M059J (cell line): ENCODE data around the gene RPL9. TPM values are rescaled to one million over a fixed set of nuclear protein-coding genes. Genes with fewer than 3 reads are reported as not detected.
"Not testable (repeated sequence)": the region's sequence is repeated elsewhere in the genome, so short reads cannot be mapped to it uniquely, and the experiment has no call there.

Experiments used
- DNase-seq: peaks from one replicate; pipeline ENCODE4 v3.0.0-alpha.2; 2012; ENCODE audit warnings: low read depth
- total RNA-seq: library from RNA; depleted of rRNA; stranded (reverse); fragments of >200 nt; shearing (Covaris generic); gene quantifications from 2 replicates; pipeline ENCODE4 v1.2.3, GENCODE V29; 2014

The RPL9 gene
- total RNA-seq, 1 experiment from 2014 or later: 1,320 TPM

DNA sequence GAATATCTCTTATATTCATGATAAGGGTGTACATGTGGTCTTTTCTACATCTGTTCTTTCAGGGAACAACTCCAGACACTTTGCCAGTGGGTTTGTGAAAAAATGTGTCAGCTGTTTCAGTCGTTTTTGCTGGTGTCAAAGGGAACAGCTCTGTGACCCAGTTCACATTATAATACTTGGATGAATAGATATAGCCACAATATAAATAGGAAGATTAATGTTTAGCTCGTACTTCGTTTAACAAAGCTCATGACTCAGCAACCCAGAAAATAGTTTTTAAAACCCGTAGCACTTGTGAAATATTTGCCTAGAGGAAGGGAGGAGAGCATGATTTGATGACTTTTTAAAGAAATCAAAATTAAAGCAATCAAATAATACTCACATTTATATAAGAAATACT, 8.0 kb upstream of the RPL9 start:
- DNase-seq: no peak

DNA sequence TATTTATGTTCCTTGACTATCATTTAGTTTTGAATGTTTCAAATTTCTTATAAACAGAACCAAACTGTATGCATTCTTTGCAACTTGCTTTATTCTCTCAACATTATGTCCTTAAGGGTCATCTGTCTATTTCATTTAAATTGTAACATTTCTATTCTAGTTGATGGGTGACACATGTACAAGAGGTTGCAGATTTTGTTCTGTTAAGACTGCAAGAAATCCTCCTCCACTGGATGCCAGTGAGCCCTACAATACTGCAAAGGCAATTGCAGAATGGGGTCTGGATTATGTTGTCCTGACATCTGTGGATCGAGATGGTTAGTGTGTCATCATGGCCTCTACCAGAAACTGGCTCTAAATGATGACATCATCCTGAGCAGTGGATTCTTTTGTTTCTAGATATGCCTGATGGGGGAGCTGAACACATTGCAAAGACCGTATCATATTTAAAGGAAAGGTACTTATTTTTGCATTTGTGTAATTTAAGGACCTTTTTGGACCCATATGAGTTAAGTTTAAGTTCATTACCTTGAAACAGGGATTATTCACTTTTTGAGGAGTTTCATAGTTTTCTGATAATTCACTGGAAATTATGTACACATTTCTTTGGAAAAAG, 6.3 kb upstream of the RPL9 start:
- DNase-seq: peak; percentile 72

DNA sequence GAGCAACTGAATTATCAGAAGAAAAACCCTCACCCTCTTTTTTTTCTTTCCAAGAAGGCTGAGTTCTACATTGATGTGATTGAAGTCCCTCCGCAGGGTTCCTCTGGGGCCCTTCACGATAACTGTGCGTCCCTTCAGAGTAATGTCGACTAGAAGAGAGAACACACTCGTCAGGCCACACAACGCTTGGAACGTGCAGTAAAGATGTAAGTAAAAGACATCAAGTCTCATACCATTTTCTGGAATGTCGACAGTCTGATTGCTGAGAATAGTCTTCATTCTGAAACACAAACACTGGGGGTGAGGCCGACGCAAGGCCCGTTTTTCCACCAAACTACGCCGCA, 589 bp downstream of the RPL9 start:
- not testable (repeated sequence) for DNase-seq

DNA sequence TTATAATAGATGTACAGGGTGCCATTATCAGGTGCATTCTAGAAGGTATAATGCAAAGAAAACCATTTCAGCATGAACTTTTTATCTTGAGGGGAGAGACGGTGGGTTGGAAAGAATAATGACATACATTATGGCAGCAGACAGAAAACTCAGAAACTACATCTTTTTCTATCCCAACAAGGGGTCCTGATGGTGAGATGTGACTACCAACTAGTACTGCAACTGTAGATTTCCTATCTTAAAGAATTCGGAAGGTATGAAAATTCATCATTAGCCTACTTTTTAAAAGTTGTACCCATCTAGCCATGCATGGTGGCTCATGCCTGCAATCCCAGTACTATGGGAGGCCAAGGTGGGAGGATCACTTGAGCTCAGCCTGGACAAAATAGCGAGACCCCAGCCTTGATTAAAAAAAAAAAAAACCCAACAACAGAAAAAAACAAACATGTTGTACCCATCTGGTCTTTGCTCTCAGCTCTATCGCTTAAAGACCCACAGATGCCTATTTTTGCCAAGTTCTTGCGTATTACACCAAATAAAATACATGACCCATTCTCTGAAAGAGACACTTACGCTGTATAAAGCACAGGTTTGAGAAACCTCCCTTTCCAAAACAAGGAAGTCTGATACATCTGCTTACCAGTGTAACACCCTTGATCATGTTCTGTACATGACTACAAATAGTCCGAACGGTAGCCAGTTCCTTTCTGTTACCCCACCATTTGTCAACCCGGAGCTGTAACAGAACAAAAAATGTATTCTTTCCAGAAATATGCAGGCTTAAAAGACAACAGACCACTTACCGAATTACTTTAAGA, 1.6 kb downstream of the RPL9 start:
- no peak for DNase-seq

DNA sequence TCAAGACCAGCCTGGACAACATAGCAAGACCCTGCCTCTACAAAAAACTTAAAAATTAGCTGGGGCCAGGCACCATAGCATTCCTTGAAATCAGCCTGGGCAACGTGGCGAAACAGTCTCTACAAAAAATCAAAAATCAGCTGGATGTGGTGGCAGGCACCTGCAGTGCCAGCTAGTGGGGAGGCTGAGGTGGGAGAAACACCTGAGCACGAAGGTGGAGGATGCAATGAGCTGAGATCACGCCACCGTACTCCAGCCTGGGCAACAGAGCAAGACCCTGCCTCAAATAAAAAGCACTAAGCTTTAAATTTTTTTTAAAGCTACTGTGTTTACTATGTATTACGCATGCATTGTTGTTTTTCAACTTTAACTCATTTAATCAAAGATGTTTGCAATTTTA, 3.2 kb downstream of the RPL9 start:
- DNase-seq: no peak

DNA sequence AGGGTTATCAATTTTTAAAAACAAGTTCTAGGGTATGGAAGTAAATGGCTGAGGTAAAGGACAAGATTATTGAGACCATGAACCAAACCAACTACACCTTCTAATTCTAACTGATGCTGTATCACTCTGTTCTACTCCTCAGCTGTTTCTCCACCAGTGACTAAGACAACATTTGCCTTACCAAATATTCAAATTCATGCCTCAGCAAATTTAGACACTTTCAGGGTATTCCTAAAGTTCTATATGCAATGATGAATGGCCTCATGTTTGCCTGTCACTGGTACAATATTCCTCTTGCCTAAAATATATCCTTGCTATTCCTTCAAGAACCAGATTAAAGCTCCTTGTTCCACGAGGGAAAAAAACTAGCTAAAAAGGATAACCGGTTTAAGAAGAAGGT, 5.0 kb downstream of the RPL9 start:
- DNase-seq: no peak

DNA sequence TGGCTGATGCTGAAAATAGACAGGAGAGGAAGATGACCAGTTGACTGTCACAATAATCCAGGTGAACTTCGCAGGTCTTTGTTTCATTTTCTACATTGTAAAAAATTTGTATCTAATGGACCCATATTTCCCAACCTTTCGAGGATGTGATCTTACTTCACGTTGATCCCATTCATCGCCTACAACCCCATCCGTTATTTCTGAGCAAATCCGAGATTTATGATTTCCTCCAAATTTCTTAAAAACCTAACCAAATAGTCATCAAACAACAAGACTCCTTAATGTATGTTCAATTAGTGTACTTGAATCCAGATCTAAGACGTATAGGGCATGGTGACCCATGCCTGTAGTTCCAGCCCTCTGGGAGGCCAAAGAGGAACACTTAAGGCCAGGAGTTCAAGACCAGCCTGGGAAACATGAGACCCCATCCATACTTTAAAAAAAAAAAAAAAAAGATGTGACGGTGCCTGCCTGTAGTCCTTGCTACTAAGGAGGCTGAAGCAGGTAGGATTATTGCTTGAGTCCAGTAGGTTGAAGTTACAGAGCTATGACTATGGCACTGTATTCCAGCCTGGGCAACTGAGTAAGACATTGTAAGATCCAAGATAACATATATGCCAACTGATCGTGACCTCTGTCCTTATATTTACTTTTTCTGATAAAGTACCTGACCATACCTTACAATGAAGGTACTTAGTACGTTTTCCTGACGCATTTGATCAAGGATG, 5.7 kb downstream of the RPL9 start:
- no peak for DNase-seq

DNA sequence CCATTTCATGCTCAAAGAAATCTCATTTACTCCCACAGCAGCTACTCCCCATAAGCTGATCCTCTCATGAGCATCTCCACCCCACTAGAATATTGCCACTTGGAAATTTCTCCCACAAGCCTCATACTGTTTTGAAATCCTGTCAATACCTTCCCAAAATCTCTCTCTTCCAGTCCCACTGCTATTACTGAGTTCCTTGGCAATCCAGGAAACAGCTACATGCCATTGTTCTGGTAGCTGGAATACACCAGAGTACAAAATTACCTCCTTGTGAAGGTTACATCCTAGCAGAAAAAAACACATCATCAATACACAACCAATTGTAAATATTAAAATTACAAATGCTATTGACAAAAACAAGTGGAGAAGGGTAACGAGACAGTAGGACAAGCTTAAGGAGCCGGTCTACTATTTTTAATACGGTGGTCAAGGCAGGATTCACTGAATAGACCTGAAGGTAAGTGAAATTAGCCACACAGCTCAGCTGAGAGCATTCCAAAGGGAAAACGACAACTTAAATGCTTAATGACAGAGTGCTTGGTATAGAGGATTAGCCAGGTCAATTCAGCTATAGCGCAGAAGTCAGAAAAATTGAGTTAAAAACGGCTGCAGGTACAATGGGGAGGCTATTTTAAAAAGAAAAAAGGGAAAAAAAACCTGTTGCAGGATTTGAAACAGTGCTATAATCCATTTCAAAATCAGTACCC, 6.4 kb downstream of the RPL9 start:
- no peak for DNase-seq

DNA sequence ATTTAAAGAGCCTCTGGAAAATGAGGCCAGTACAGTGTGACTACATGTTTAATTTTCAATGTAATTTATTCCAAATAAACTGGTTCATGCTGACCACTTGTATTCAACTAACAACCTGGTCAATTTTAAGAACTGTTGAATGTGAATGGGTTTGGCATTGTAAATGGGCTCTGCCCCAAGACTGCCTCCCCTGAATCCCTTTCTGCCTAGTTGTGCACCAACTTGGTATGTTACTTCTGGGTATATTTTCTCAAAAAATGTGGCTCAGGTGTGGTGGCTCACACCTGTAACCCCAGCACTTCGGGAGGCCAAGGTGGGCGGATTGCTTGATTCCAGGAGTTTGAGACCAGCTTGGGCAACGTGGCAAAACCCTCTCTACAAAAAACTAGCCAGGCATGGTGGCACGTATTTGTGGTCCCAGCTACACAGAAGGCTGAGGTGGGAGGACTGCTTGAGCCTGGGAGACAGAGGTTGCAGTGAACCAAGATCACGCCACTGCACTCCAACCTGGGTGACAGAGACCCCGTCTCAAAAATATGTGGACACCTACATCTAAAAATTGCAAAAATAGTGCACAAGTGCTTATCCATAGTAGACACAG, 7.2 kb downstream of the RPL9 start:
- no peak for DNase-seq

DNA sequence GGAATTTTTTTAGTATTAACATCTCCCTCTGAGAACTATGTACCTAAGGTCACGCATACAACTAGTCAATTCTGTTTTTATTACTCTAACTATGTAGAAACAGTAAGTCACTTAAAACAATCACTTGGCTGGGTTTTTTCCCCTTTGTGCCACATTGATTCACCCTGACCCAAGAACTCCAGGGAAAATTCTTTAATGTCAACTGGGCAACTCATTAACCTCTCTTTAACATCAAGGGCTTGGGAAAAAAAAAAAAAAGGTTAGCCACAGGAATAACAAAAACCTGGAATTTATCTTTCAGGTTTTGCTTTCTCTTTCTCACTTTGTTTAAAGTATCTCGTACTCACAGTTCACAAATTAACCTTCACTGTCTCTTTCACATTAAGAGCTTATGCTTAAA, 8.1 kb downstream of the RPL9 start:
- peak; percentile 43 for DNase-seq

DNA sequence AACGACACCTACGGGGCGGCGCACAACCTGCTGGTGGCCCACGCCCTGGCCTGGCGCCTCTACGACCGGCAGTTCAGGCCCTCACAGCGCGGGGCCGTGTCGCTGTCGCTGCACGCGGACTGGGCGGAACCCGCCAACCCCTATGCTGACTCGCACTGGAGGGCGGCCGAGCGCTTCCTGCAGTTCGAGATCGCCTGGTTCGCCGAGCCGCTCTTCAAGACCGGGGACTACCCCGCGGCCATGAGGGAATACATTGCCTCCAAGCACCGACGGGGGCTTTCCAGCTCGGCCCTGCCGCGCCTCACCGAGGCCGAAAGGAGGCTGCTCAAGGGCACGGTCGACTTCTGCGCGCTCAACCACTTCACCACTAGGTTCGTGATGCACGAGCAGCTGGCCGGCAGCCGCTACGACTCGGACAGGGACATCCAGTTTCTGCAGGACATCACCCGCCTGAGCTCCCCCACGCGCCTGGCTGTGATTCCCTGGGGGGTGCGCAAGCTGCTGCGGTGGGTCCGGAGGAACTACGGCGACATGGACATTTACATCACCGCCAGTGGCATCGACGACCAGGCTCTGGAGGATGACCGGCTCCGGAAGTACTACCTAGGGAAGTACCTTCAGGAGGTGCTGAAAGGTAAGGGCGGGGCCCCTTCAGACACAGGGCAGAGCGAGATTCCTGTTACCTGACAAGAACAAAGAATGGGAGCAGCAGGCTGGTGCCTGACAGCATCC, 11.7 kb downstream of the RPL9 start:
- no peak for DNase-seq

DNA sequence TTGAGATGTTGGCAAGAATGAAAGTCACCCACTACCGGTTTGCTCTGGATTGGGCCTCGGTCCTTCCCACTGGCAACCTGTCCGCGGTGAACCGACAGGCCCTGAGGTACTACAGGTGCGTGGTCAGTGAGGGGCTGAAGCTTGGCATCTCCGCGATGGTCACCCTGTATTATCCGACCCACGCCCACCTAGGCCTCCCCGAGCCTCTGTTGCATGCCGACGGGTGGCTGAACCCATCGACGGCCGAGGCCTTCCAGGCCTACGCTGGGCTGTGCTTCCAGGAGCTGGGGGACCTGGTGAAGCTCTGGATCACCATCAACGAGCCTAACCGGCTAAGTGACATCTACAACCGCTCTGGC, 12.3 kb downstream of the RPL9 start:
- DNase-seq: no peak

DNA sequence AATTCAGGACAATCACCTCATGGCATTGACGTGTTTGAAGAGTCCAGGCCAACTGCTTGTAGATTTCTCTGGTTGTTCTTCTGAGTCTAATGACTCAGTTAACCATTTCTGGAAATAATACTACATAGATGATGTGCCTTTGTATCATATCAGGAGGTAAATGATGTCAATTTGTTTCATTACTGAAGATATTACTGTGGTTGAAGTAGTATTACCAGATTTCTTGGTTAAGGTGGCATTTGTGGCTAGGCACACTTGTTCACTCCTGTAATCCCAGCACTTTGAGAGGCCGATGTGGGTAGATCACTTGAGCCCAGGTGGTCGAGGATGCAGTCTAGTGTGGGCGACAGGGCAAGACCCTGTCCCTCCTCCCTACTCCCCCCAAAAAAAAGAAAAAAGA, 15.7 kb downstream of the RPL9 start:
- no peak for DNase-seq

DNA sequence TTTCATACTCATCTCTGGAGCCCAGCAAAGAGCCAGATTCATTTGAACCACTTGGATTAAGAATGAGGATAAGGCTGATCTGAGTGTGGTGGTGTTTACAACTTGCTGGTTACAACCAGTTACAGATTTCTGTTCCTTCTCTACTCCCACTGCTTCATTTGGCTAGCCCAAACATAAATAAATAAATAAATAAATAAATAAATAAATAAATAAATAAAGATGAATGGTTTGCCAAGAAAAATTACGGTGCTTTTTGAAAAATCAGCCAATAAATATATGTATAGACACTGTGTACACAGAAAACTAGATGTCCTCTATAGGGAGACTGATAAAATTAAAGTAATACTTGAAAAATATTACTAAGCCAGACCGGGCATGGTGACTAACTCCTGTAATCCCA, 17.1 kb downstream of the RPL9 start:
- no peak for DNase-seq

DNA sequence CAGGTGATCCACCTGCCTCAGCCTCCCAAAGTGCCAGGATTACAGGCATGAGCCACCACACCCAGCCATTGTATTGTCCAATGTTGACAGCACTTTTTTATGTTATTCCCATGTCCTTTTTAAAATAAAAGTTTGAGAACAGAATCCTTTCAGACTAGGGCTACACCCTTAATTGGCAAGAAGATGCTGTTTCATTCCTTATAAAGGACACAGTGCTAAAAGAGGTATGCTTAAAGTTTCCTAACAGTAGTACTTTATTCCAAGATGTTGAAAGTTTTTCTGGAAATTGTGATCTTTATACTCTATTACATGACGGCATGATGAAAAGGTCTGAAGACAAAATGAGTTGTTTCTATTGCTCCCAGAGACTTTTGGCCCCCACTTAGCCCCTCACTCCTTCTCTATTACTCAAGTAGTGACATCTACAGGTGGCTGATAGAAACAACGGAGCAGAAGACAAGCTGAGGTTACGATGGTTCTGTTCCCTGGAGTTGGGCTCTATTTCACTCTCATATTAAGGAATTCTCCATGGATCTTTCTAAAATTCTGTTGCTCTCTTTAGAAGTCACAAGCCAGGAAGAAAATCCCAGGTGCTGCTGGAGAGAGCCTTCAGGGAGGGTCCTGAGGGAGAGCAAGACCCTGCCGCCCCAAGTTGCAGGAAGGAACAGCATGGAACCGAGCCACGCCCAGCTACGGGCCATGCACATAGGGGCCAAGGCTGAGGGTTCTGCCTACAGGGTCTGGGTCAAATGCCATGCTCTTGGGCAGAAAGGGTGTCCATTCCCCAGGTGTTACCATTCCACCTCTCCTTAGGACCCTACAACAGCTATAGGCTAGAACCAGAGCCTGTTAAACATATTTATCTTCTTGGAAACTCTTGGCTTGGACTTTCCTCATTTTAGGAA, 22.8 kb downstream of the RPL9 start:
- no peak for DNase-seq

DNA sequence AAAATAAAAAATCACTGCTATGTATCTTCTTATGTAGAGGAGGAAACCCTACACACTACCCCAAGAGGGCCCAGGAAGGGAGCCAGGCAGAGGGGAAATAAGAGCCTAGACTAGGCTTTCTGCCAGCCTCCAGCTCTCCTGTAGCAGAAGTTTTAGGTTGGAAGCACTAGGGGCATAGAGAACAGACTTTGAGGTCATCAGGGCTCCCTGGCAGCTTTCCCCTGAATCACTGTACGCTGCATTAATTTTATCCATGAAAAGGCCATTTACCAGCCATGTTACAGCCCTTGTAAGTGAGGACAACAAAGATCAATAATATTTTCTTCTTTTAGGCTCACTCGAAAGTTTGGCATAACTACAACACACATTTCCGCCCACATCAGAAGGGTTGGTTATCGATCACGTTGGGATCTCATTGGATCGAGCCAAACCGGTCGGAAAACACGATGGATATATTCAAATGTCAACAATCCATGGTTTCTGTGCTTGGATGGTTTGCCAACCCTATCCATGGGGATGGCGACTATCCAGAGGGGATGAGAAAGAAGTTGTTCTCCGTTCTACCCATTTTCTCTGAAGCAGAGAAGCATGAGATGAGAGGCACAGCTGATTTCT, 24.7 kb downstream of the RPL9 start:
- no peak for DNase-seq

DNA sequence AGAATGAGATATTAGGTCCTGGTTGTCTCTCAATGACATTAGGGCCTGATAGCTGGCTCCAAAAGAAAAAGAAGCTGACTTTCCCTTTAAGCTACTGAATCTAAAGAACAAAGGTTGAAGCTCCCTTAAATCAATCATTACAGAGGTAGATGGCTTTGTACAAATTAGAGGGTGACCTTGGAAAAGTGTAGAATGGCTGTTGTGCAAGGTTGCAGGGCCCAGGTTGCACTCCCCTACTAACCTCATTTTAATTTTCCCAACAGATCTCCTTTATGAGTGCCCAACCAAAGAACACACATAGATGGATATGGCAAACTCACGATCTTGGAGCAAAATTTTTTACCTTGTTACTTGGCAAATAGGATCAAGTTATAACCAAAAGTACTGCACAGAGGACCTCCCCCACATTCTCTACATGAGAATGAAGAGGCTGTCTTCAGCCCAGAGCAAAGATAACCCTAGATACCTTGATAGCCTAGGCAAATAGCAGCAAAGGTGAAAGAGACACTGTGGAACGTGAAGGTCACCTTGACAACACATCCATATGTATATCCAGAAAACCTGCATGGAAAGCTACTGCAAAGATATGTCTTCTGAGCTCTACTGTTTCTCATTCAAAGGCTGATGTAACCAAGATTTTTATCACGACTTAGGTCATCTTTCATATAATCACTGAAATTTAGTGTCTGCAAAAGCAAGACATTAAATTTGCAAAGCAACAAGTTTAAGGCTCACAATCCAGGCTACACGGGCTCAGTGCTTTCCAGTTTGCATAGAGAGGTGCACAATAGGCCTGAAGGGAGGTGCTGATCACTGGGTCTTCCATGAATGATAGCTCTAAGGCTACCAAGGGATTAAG, 29.0 kb downstream of the RPL9 start:
- no peak for DNase-seq

DNA sequence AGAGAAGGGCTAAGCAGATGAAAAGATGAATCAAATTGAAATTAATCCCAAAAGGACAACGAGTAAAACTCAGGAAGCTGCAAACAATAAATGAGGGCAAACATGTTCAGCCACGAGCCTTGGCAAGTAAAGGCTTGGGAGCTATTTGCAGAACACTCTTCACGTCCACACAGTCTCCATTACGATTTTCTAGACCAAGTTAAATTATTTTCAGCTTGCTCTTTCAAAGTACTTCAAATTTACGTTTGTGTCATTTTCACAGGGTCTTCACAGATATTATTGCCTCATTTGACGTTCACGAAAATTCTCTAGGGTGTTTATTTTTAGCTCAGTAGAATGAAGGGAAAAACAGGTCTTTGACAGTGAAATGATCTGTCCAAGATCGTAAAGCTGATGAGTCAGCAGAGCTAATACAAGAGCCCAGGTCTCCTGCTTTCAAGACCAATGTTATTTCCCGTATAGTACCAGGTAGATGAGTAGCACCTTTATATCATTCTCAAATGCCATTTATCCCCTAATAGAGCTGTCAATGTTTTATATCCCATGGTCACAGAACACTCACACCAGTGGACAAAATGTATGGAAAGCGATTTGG, 31.1 kb downstream of the RPL9 start:
- peak; percentile 13 for DNase-seq

DNA sequence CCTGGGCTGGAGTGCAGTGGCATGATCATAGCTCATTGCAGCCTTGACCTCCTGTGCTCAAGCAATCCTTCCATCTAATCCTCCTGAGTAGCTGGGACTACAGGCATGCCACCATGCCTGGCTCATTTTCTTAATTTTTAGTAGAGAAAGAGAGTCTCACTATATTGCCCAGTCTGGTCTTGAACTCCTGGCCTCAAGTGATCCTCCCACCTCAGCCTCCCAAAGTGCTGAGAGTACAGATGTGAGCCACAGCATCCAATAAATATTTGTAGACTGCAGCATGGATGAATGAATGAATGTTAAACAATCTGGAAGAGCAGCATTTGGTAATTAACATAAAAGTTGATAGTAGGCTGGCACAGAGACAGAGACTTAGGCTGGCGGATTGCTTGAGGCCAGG, 32.0 kb downstream of the RPL9 start:
- DNase-seq: no peak
